ENCODE measurements around the gene SLC30A9. TPM values are rescaled to one million over a fixed set of nuclear protein-coding genes. Genes with fewer than 3 reads are reported as not detected.

The SLC30A9 gene
- total RNA-seq (2014; rRNA removed; shearing (Covaris generic); ENCODE audit: low replicate concordance), result 70.3 and 82.7 TPM in 2 replicates

DNA sequence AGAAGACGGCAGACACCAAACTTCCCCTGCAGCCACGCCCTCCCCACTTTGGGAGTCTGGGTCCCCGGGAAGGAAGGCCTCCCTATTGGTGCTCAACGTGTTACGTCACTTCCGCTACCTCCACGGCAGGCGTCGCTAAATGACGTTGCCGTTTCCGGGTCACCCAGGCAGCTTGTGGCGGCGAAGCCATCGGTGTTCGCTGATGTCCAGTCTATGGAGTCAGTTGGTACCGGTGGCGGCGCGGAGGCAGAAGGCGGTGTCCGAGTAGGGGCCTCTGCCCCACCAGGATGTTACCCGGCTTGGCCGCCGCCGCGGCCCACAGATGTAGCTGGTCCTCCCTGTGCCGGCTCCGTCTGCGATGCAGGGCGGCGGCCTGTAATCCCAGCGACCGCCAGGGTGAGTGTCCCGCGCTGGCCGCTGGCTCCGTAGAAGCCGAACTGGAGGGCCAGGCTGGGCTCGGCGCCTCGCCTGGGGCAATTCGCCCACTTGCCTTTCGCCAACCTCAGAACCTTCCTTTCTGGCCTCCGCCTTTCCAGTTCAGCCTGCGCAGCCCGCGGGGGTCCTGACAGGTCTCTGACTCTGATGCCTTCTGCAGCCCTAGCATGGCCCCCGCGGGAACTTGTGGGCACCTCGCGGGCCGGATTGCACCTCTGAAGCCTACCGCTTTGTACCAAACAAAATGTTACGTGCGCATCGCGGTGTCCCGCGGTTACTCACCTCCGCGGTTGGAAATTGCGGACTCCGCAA lies at the start of gene SLC30A9:
Gene SLC30A9 (plus strand): TSS at position 166 of the 747 bp plus-strand sequence. CDS start 122 bp downstream, at position 288.
- peak; percentile 98 for DNase-seq
- peaks cover 7% of the 10 kb centered on the region; the same call in 1 of the 2 replicates for H4K20me1 ChIP-seq (ENCODE audit: insufficient read depth, low read depth, low read length)
- peak within 1 kb of the TSS; percentile 34; the same call in 1 of the 2 replicates for H3K27ac ChIP-seq (ENCODE audit: low read length)
- H3K79me2 ChIP-seq (ENCODE audit: low read length), result peaks cover 83% of the 10 kb centered on the region
- H2AFZ ChIP-seq (ENCODE audit: low read length), result peak within 1 kb of the TSS; percentile 78; the same call in 1 of the 2 replicates
- no peaks in the 10 kb centered on the region for H3K27me3 ChIP-seq (ENCODE audit: low read length)
- H3K36me3 ChIP-seq (ENCODE audit: insufficient read depth, low read length), result no peaks in the 10 kb centered on the region
- peak within 1 kb of the TSS; percentile 97 for H3K4me3 ChIP-seq (ENCODE audit: low read length)
- no peaks in the 10 kb centered on the region for H3K9me3 ChIP-seq (ENCODE audit: low read length)
- H3K9ac ChIP-seq (ENCODE audit: low read length), result peak within 1 kb of the TSS; percentile 94
- no peaks in the 10 kb centered on the region for H3K9me2 ChIP-seq (replicated peaks; ENCODE audit: insufficient read depth, low read length)
- H3K4me2 ChIP-seq (ENCODE audit: low read depth, low read length, poor library complexity, severe bottlenecking), result peak within 1 kb of the TSS; percentile 87
- H3K4me1 ChIP-seq (ENCODE audit: low read length), result peaks cover 38% of the 10 kb centered on the region

DNA sequence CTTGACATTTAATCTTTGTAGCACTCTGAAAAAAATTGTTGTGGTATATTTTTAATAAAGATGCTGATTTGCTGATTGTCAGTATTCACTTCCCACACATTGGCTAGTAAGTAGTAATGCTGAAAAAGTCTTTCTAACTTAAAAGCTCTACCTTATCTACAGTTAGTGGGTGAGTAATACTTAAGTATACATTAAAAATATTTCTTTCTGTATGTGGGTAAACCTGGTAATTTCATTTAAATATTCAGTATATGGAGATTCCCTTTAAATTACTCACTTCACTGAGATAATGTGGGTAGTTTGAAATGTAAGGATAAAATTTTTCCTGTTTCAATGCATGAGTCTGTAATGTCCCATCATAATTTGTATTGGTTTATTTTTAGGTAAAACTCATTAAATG lies 49.5 kb upstream of the SLC30A9 start:
- no peaks in the 10 kb centered on the region for H3K9me3 ChIP-seq (ENCODE audit: low read length)
- H3K36me3 ChIP-seq (ENCODE audit: insufficient read depth, low read length), result peaks cover 72% of the 10 kb centered on the region
- peaks cover 12% of the 10 kb centered on the region for H4K20me1 ChIP-seq (ENCODE audit: insufficient read depth, low read depth, low read length)
- no peak overlapping the region for H3K4me2 ChIP-seq (ENCODE audit: low read depth, low read length, poor library complexity, severe bottlenecking)
- peaks cover 93% of the 10 kb centered on the region for H3K79me2 ChIP-seq (ENCODE audit: low read length)
- no peak overlapping the region for H3K4me3 ChIP-seq (ENCODE audit: low read length)
- H3K9ac ChIP-seq (ENCODE audit: low read length), result no peak overlapping the region
- H3K9me2 ChIP-seq (replicated peaks; ENCODE audit: insufficient read depth, low read length), result no peaks in the 10 kb centered on the region
- no peaks in the 10 kb centered on the region for H3K27me3 ChIP-seq (ENCODE audit: low read length)
- peaks cover 37% of the 10 kb centered on the region for H3K4me1 ChIP-seq (ENCODE audit: low read length)
- DNase-seq, result no peak
- H3K27ac ChIP-seq (ENCODE audit: low read length), result no peak overlapping the region
- no peak overlapping the region for H2AFZ ChIP-seq (ENCODE audit: low read length)

- DNase-seq, result no peak
- no peak overlapping the region for H3K27ac ChIP-seq (ENCODE audit: low read length)
- peaks cover 87% of the 10 kb centered on the region for H3K79me2 ChIP-seq (ENCODE audit: low read length)
- H3K9me3 ChIP-seq (ENCODE audit: low read length), result no peaks in the 10 kb centered on the region
- no peak overlapping the region for H2AFZ ChIP-seq (ENCODE audit: low read length)
- H3K4me1 ChIP-seq (ENCODE audit: low read length), result peaks cover 11% of the 10 kb centered on the region; the same call in 1 of the 2 replicates
- no peaks in the 10 kb centered on the region for H3K27me3 ChIP-seq (ENCODE audit: low read length)
- H3K4me2 ChIP-seq (ENCODE audit: low read depth, low read length, poor library complexity, severe bottlenecking), result no peak overlapping the region
- H3K9ac ChIP-seq (ENCODE audit: low read length), result no peak overlapping the region
- H3K9me2 ChIP-seq (replicated peaks; ENCODE audit: insufficient read depth, low read length), result no peaks in the 10 kb centered on the region
- peaks cover 6% of the 10 kb centered on the region; the same call in 1 of the 2 replicates for H4K20me1 ChIP-seq (ENCODE audit: insufficient read depth, low read depth, low read length)
- no peak overlapping the region for H3K4me3 ChIP-seq (ENCODE audit: low read length)
- H3K36me3 ChIP-seq (ENCODE audit: insufficient read depth, low read length), result peaks cover 79% of the 10 kb centered on the region
Measured at GRCh38 chr4:41943506-41943905, 46.8 kb upstream of the SLC30A9 start.

- Histone ChIP-seq H3K4me1 (ENCODE audit: low read length) (peaks cover 8% of the 10 kb centered on the region; the same call in 1 of the 2 replicates), H3K27me3 (ENCODE audit: low read length) (no peaks in the 10 kb centered on the region), H3K27ac (ENCODE audit: low read length) (no peak overlapping the region), H4K20me1 (ENCODE audit: insufficient read depth, low read depth, low read length) (peaks cover 6% of the 10 kb centered on the region; the same call in 1 of the 2 replicates), H3K36me3 (ENCODE audit: insufficient read depth, low read length) (peaks cover 78% of the 10 kb centered on the region), H2AFZ (ENCODE audit: low read length) (no peak overlapping the region), H3K4me3 (ENCODE audit: low read length) (no peak overlapping the region), H3K9ac (ENCODE audit: low read length) (no peak overlapping the region), H3K4me2 (ENCODE audit: low read depth, low read length, poor library complexity, severe bottlenecking) (no peak overlapping the region), H3K9me2 (replicated peaks; ENCODE audit: insufficient read depth, low read length) (no peaks in the 10 kb centered on the region), H3K79me2 (ENCODE audit: low read length) (peaks cover 82% of the 10 kb centered on the region), H3K9me3 (ENCODE audit: low read length) (no peaks in the 10 kb centered on the region)
- DNase-seq, result no peak
Measured at GRCh38 chr4:41944089-41944488, 46.2 kb upstream of the SLC30A9 start.

DNA sequence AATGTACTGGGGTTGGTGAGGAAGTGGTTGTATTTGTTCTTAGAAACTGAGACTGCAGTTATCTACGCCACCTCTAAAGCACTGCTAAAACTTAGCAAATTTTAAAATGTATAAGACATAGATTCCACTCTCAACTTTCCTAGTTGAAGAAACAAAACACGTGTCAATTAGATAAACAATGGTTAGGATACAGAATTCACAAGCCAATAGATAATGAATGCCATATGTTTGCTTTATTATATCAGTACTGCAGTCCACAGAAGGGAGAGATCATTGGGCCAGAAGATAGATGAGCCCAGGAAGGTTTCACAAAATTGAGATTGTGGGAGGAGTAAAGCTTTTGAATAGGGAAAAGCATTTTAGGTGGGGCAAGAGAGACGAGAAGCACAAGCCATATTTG lies 40.8 kb upstream of the SLC30A9 start:
- Histone ChIP-seq H3K4me1 (ENCODE audit: low read length) (peaks cover 22% of the 10 kb centered on the region), H3K27ac (ENCODE audit: low read length) (no peak overlapping the region), H3K9me3 (ENCODE audit: low read length) (no peaks in the 10 kb centered on the region), H3K27me3 (ENCODE audit: low read length) (no peaks in the 10 kb centered on the region), H3K36me3 (ENCODE audit: insufficient read depth, low read length) (peaks cover 77% of the 10 kb centered on the region), H2AFZ (ENCODE audit: low read length) (no peak overlapping the region), H3K9ac (ENCODE audit: low read length) (no peak overlapping the region), H3K4me2 (ENCODE audit: low read depth, low read length, poor library complexity, severe bottlenecking) (no peak overlapping the region), H3K9me2 (replicated peaks; ENCODE audit: insufficient read depth, low read length) (no peaks in the 10 kb centered on the region), H3K4me3 (ENCODE audit: low read length) (no peak overlapping the region), H4K20me1 (ENCODE audit: insufficient read depth, low read depth, low read length) (no peaks in the 10 kb centered on the region), H3K79me2 (ENCODE audit: low read length) (peaks cover 70% of the 10 kb centered on the region)
- no peak for DNase-seq

GRCh38 chr4:41957634-41958033 lies 32.7 kb upstream of the SLC30A9 start:
- DNase-seq, result peak; percentile 74
- Histone ChIP-seq H4K20me1 (ENCODE audit: insufficient read depth, low read depth, low read length) (no peaks in the 10 kb centered on the region), H3K27ac (ENCODE audit: low read length) (no peak overlapping the region), H3K4me1 (ENCODE audit: low read length) (peaks cover 11% of the 10 kb centered on the region), H3K79me2 (ENCODE audit: low read length) (peaks cover 15% of the 10 kb centered on the region), H3K9me3 (ENCODE audit: low read length) (no peaks in the 10 kb centered on the region), H2AFZ (ENCODE audit: low read length) (no peak overlapping the region), H3K9ac (ENCODE audit: low read length) (no peak overlapping the region), H3K4me2 (ENCODE audit: low read depth, low read length, poor library complexity, severe bottlenecking) (no peak overlapping the region), H3K27me3 (ENCODE audit: low read length) (no peaks in the 10 kb centered on the region), H3K4me3 (ENCODE audit: low read length) (no peak overlapping the region), H3K36me3 (ENCODE audit: insufficient read depth, low read length) (peaks cover 49% of the 10 kb centered on the region), H3K9me2 (replicated peaks; ENCODE audit: insufficient read depth, low read length) (no peaks in the 10 kb centered on the region)

GRCh38 chr4:41963105-41963504 lies 27.2 kb upstream of the SLC30A9 start:
- H2AFZ ChIP-seq (ENCODE audit: low read length), result no peak overlapping the region
- no peak overlapping the region for H3K27ac ChIP-seq (ENCODE audit: low read length)
- H3K4me1 ChIP-seq (ENCODE audit: low read length), result no peaks in the 10 kb centered on the region
- no peak overlapping the region for H3K4me2 ChIP-seq (ENCODE audit: low read depth, low read length, poor library complexity, severe bottlenecking)
- peaks cover 14% of the 10 kb centered on the region; the same call in 1 of the 2 replicates for H3K36me3 ChIP-seq (ENCODE audit: insufficient read depth, low read length)
- H4K20me1 ChIP-seq (ENCODE audit: insufficient read depth, low read depth, low read length), result no peaks in the 10 kb centered on the region
- peak; percentile 78 for DNase-seq
- H3K79me2 ChIP-seq (ENCODE audit: low read length), result 0 out of 2 replicates have a peak, but pooled peaks cover 3% of the 10 kb centered on the region
- H3K4me3 ChIP-seq (ENCODE audit: low read length), result no peak overlapping the region
- no peaks in the 10 kb centered on the region for H3K9me2 ChIP-seq (replicated peaks; ENCODE audit: insufficient read depth, low read length)
- H3K9ac ChIP-seq (ENCODE audit: low read length), result no peak overlapping the region
- H3K27me3 ChIP-seq (ENCODE audit: low read length), result no peaks in the 10 kb centered on the region
- H3K9me3 ChIP-seq (ENCODE audit: low read length), result no peaks in the 10 kb centered on the region

- H3K79me2 ChIP-seq (ENCODE audit: low read length), result no peaks in the 10 kb centered on the region
- no peaks in the 10 kb centered on the region for H3K9me3 ChIP-seq (ENCODE audit: low read length)
- no peak overlapping the region for H3K4me3 ChIP-seq (ENCODE audit: low read length)
- no peak overlapping the region for H3K9ac ChIP-seq (ENCODE audit: low read length)
- no peak overlapping the region for H3K27ac ChIP-seq (ENCODE audit: low read length)
- H3K4me1 ChIP-seq (ENCODE audit: low read length), result no peaks in the 10 kb centered on the region
- H3K4me2 ChIP-seq (ENCODE audit: low read depth, low read length, poor library complexity, severe bottlenecking), result no peak overlapping the region
- no peak overlapping the region for H2AFZ ChIP-seq (ENCODE audit: low read length)
- peaks cover 11% of the 10 kb centered on the region; the same call in 1 of the 2 replicates for H3K36me3 ChIP-seq (ENCODE audit: insufficient read depth, low read length)
- H4K20me1 ChIP-seq (ENCODE audit: insufficient read depth, low read depth, low read length), result no peaks in the 10 kb centered on the region
- H3K27me3 ChIP-seq (ENCODE audit: low read length), result no peaks in the 10 kb centered on the region
- H3K9me2 ChIP-seq (replicated peaks; ENCODE audit: insufficient read depth, low read length), result no peaks in the 10 kb centered on the region
- no peak for DNase-seq
Measured at GRCh38 chr4:41964401-41964800, 25.9 kb upstream of the SLC30A9 start.

Measured in Karpas-422 (cell line).